Measurements from ENCODE around the gene EIF3M.

The EIF3M gene
- total RNA-seq, result 112 to 167 (median 146) reads per million in 3 donors

DNA sequence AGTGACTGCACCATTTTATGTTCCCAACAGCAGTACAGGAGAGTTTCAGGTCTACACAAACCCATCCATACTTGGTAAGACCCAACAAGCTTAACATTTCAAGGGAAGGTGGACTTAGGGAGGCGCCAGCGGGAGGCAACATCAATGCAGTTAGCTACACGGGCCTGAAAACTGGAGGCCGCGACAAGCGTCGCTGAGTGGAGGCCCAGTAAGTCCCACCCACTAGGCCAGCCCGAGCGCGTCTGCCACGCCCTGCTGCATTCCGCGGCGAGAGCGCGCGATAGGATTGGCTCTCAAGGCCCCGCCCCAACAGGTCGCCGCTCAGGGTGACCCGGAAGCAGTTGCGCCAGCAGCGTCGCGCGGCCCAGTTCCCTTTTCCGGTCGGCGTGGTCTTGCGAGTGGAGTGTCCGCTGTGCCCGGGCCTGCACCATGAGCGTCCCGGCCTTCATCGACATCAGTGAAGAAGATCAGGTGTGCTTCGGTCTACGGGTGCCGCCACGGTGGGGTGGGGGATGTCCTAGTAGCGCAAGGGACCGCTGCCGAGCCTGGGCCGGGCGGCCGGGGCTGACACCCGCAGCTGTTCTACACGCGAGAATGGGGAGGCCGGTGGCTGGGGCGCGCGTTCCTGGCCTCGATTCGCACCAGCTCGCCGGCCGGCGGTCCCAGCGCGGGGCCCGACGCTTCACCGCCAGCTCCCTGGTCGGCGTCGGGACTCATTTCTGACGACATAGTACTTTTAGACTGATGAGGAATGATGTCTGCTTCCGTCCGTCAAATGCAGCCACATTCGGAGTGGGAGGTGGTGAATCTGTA, at the start of gene EIF3M:
TSS of gene EIF3M (plus strand) at position 373 of the 813 bp plus-strand sequence. CDS start at position 430, 57 bp downstream.
- Histone ChIP-seq H3K27me3 (replicated peaks; ENCODE audit: control insufficient read depth, insufficient read depth, low read length, poor library complexity, severe bottlenecking) (no peaks in the 10 kb centered on the region), H3K4me1 (ENCODE audit: control insufficient read depth, insufficient read depth, low read length, poor library complexity, severe bottlenecking) (peaks cover 10% of the 10 kb centered on the region), H3K27ac (ENCODE audit: insufficient read depth, low read length, poor library complexity, severe bottlenecking) (peak within 1 kb of the TSS; percentile 86), H3K36me3 (ENCODE audit: control insufficient read depth, insufficient read depth, low read length) (peaks cover 2% of the 10 kb centered on the region), H3K4me3 (ENCODE audit: insufficient read depth, low read depth, low read length, poor library complexity, severe bottlenecking) (peak within 1 kb of the TSS; percentile 92), H3K9me3 (ENCODE audit: control insufficient read depth, low read length) (no peaks in the 10 kb centered on the region)
- DNase-seq, result peak; percentile 88 to 93 (median 90)

DNA sequence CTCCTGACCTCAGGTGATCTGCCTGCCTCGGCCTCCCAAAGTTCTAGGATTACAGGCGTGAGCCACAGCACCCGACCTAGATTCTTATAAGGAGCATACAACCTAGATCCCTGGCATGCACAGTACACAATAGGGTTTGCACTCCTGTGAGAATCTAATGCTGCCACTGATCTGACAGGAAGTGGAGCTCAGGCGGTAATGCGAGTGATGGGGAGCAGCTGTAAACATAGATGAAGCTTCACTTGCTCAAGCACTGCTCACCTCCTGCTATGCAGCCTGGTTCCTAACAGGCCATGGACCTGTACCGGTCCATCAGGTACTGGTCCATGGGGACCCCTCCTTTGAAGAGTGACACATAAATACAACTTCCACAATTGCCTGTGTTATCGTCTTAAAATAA, 44.8 kb upstream of the EIF3M start:
- DNase-seq, result no peak
- Histone ChIP-seq H3K27ac (ENCODE audit: insufficient read depth, low read length, poor library complexity, severe bottlenecking) (no peak overlapping the region), H3K4me1 (ENCODE audit: control insufficient read depth, insufficient read depth, low read length, poor library complexity, severe bottlenecking) (no peaks in the 10 kb centered on the region), H3K4me3 (ENCODE audit: insufficient read depth, low read depth, low read length, poor library complexity, severe bottlenecking) (no peak overlapping the region), H3K36me3 (ENCODE audit: control insufficient read depth, insufficient read depth, low read length) (no peaks in the 10 kb centered on the region), H3K9me3 (ENCODE audit: control insufficient read depth, low read length) (no peaks in the 10 kb centered on the region), H3K27me3 (replicated peaks; ENCODE audit: control insufficient read depth, insufficient read depth, low read length, poor library complexity, severe bottlenecking) (no peaks in the 10 kb centered on the region)

DNA sequence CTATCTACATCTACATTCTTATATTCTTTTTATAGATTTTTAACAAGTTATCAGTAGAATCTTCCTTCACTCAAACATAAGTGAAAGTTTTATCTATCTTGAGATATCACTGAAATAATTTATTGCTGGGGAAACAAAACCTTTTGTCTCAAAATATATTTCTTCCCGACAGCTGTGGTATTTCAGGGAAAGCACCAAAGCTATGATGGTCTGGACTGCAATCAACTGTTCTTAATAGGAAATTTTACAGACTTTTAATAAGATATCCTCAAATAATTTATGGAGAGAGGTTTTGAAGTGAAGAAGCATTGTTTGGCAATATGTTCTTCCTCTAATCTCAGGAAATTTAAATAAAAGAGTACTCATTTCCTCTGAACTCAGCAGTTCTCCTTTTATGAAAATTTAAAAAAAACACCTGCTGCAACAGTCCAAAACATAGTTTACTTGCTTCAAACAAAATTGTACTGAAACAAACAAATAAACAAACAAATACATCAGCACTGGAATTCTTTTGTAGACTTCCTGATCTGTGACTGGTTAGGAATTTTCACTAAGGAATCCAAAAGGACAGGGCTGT, 33.9 kb upstream of the EIF3M start:
- H3K9me3 ChIP-seq (ENCODE audit: control insufficient read depth, low read length), result no peaks in the 10 kb centered on the region
- H3K4me1 ChIP-seq (ENCODE audit: control insufficient read depth, insufficient read depth, low read length, poor library complexity, severe bottlenecking), result no peaks in the 10 kb centered on the region
- no peak overlapping the region for H3K4me3 ChIP-seq (ENCODE audit: insufficient read depth, low read depth, low read length, poor library complexity, severe bottlenecking)
- H3K27ac ChIP-seq (ENCODE audit: insufficient read depth, low read length, poor library complexity, severe bottlenecking), result no peak overlapping the region
- H3K27me3 ChIP-seq (replicated peaks; ENCODE audit: control insufficient read depth, insufficient read depth, low read length, poor library complexity, severe bottlenecking), result no peaks in the 10 kb centered on the region
- no peak for DNase-seq
- H3K36me3 ChIP-seq (ENCODE audit: control insufficient read depth, insufficient read depth, low read length), result no peaks in the 10 kb centered on the region

DNA sequence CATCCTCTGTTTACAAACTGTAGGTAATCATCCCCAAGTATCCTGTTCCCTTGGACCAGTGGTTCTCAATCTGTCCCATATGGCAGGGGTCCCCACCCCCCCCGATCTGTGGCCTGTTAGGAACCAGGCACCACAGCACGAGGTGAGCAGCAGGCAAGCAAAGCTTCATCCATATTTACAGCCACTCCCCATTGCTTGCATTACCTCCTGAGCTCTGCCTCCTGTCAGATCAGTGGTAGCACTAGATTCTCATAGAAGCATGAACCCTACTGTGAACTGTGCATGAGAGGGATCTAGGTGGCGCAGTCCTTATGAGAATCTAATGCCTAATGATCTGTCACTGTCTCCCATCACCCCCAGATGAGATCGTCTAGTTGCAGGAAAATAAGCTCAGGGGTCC, 33.4 kb upstream of the EIF3M start:
- Histone ChIP-seq H3K9me3 (ENCODE audit: control insufficient read depth, low read length) (no peaks in the 10 kb centered on the region), H3K27ac (ENCODE audit: insufficient read depth, low read length, poor library complexity, severe bottlenecking) (no peak overlapping the region), H3K27me3 (replicated peaks; ENCODE audit: control insufficient read depth, insufficient read depth, low read length, poor library complexity, severe bottlenecking) (no peaks in the 10 kb centered on the region), H3K36me3 (ENCODE audit: control insufficient read depth, insufficient read depth, low read length) (no peaks in the 10 kb centered on the region), H3K4me3 (ENCODE audit: insufficient read depth, low read depth, low read length, poor library complexity, severe bottlenecking) (no peak overlapping the region), H3K4me1 (ENCODE audit: control insufficient read depth, insufficient read depth, low read length, poor library complexity, severe bottlenecking) (no peaks in the 10 kb centered on the region)
- no peak for DNase-seq

DNA sequence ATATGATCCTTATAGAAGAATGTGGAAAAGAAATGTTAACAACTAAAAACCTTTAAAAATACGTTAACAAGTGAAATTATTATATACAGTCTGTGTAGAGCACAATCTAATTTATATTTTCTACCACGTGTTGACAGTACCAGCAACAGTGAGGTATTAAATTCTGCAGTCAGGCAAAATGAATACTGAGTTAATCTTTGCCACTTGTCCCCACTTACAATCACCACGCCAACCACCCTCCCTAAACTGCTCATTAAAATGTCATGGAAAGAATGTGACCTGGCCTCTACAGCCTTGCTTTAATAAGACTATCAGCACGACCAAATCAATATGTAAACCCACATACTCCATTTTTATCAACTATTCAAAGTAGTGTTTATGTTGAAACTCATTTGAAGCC, 28.5 kb upstream of the EIF3M start:
- Histone ChIP-seq H3K27ac (ENCODE audit: insufficient read depth, low read length, poor library complexity, severe bottlenecking) (no peak overlapping the region), H3K36me3 (ENCODE audit: control insufficient read depth, insufficient read depth, low read length) (no peaks in the 10 kb centered on the region), H3K4me1 (ENCODE audit: control insufficient read depth, insufficient read depth, low read length, poor library complexity, severe bottlenecking) (no peaks in the 10 kb centered on the region), H3K27me3 (replicated peaks; ENCODE audit: control insufficient read depth, insufficient read depth, low read length, poor library complexity, severe bottlenecking) (no peaks in the 10 kb centered on the region), H3K4me3 (ENCODE audit: insufficient read depth, low read depth, low read length, poor library complexity, severe bottlenecking) (no peak overlapping the region), H3K9me3 (ENCODE audit: control insufficient read depth, low read length) (no peaks in the 10 kb centered on the region)
- DNase-seq, result no peak

DNA sequence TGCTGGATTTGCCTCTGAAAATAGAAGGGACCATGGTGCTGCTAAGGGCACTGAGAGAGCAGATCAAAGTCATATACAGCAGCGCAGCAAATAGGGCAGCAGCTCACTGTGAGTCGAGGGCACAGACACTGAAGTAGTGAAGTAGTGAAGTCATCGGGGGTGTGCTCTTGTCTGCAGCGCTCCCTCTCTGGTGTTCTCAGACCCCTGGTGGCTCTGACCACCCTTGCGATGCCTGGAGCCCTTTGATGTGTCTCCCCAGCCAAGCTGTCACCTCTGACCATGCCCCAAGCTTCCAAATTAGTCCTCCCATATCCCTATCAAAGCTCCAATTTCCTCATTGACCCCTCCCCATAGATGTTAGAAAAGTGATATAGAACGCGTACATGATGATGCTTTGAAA, 27.7 kb upstream of the EIF3M start:
- no peaks in the 10 kb centered on the region for H3K27me3 ChIP-seq (replicated peaks; ENCODE audit: control insufficient read depth, insufficient read depth, low read length, poor library complexity, severe bottlenecking)
- H3K4me3 ChIP-seq (ENCODE audit: insufficient read depth, low read depth, low read length, poor library complexity, severe bottlenecking), result no peak overlapping the region
- no peak for DNase-seq
- H3K36me3 ChIP-seq (ENCODE audit: control insufficient read depth, insufficient read depth, low read length), result no peaks in the 10 kb centered on the region
- H3K9me3 ChIP-seq (ENCODE audit: control insufficient read depth, low read length), result no peaks in the 10 kb centered on the region
- H3K27ac ChIP-seq (ENCODE audit: insufficient read depth, low read length, poor library complexity, severe bottlenecking), result no peak overlapping the region
- H3K4me1 ChIP-seq (ENCODE audit: control insufficient read depth, insufficient read depth, low read length, poor library complexity, severe bottlenecking), result no peaks in the 10 kb centered on the region

DNA sequence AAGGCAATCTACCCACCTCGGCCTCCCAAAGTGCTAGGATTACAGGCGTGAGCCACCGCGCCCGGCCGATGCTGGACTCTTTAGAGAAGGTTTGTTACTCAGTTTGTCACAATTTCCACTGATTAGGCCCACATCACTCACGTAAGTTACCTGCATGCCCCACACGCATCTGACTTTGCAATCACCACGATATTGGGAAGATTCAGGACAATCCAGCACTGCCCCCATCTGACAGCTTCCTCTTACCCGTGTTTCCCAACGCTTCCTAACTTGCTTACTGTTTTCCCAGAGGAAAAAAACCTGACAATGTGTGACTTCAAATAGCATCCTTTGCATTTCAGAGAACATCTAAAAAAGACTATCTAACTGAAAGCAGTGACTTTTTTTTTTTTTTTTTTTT, 21.8 kb upstream of the EIF3M start:
- Histone ChIP-seq H3K4me3 (ENCODE audit: insufficient read depth, low read depth, low read length, poor library complexity, severe bottlenecking) (no peak overlapping the region), H3K36me3 (ENCODE audit: control insufficient read depth, insufficient read depth, low read length) (no peaks in the 10 kb centered on the region)
- no peak for DNase-seq

DNA sequence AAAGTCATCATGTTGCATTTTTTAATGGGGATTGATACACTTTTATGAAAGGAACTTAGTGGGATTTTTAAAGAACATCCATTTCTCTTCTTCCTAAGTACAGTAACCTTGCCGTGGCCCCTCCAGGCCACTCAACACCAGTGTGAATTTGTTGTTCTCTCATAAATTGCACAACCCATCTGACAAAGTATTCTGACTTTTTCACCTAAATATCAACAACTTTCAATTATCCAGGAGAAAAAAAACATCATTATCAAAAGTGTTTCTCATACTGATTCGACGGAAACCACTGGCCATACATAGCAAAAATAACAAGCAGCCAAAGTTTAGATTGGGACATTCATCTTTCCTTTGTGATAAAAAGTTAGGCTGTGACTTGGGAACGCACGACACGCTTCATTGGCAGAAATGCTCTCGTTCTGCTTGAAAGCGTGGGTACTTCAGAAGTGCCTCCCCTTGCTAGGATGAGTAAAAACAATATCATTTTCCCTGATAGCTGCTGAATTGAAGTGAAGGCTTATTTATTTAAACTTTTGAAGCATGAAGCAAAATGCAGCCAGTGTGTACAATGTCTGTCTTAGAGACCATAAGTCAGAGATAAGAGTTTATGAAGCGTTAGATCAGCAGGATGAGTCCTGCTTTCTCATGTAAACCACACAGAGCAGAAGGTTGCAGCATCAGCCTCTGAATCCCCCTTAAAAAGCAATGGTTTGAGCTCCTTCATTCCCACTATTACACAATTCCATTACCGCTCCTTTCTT, 20.6 kb upstream of the EIF3M start:
- H3K4me3 ChIP-seq (ENCODE audit: insufficient read depth, low read depth, low read length, poor library complexity, severe bottlenecking), result no peak overlapping the region
- no peaks in the 10 kb centered on the region for H3K9me3 ChIP-seq (ENCODE audit: control insufficient read depth, low read length)
- no peak for DNase-seq
- H3K4me1 ChIP-seq (ENCODE audit: control insufficient read depth, insufficient read depth, low read length, poor library complexity, severe bottlenecking), result no peaks in the 10 kb centered on the region
- H3K27me3 ChIP-seq (replicated peaks; ENCODE audit: control insufficient read depth, insufficient read depth, low read length, poor library complexity, severe bottlenecking), result no peaks in the 10 kb centered on the region
- H3K36me3 ChIP-seq (ENCODE audit: control insufficient read depth, insufficient read depth, low read length), result no peaks in the 10 kb centered on the region
- no peak overlapping the region for H3K27ac ChIP-seq (ENCODE audit: insufficient read depth, low read length, poor library complexity, severe bottlenecking)

More for the DNA sequence above, 21.8 kb upstream of the EIF3M start:
- Histone ChIP-seq H3K4me1 (ENCODE audit: control insufficient read depth, insufficient read depth, low read length, poor library complexity, severe bottlenecking) (no peaks in the 10 kb centered on the region), H3K9me3 (ENCODE audit: control insufficient read depth, low read length) (no peaks in the 10 kb centered on the region), H3K27ac (ENCODE audit: insufficient read depth, low read length, poor library complexity, severe bottlenecking) (no peak overlapping the region), H3K27me3 (replicated peaks; ENCODE audit: control insufficient read depth, insufficient read depth, low read length, poor library complexity, severe bottlenecking) (no peaks in the 10 kb centered on the region)

DNA sequence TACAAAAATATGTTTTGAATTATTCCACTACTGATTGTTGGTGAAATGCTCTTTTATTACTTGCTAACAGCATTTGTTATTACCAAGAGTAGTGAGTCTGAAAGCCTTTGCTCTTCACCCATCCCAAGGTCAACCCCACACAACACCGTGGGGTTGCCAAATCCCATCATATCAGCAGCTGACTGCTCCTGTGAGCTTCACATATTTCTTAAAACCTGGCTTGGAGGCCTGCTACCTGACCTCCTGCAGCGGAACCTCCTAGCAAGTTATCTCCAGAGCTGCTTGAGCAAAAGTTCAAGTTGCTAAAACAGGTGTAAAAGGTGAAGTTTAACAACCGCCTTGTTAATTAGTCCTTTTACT, 20.1 kb upstream of the EIF3M start:
- Histone ChIP-seq H3K36me3 (ENCODE audit: control insufficient read depth, insufficient read depth, low read length) (no peaks in the 10 kb centered on the region), H3K4me1 (ENCODE audit: control insufficient read depth, insufficient read depth, low read length, poor library complexity, severe bottlenecking) (no peaks in the 10 kb centered on the region), H3K27me3 (replicated peaks; ENCODE audit: control insufficient read depth, insufficient read depth, low read length, poor library complexity, severe bottlenecking) (no peaks in the 10 kb centered on the region), H3K4me3 (ENCODE audit: insufficient read depth, low read depth, low read length, poor library complexity, severe bottlenecking) (no peak overlapping the region), H3K9me3 (ENCODE audit: control insufficient read depth, low read length) (no peaks in the 10 kb centered on the region), H3K27ac (ENCODE audit: insufficient read depth, low read length, poor library complexity, severe bottlenecking) (no peak overlapping the region)
- DNase-seq, result no peak

DNA sequence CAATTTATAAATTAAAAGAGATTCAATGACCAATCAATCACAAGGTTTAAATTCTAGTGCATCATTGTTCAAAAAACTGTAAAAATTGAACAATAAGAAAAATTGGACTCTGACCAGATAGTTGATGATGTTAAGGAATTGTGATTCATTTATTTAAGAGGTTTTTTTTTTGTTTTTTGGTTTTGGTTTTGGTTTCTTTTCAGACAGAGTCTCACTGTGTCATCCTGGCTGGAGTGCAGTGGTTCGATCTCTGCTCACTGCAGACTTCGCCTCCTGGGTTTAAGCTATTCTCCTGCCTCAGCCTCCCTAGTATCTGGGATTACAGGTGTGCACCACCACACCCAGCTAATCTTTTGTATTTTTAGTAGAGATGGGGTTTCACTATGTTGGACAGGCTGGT, 17.1 kb upstream of the EIF3M start:
- no peaks in the 10 kb centered on the region for H3K4me1 ChIP-seq (ENCODE audit: control insufficient read depth, insufficient read depth, low read length, poor library complexity, severe bottlenecking)
- no peak overlapping the region for H3K4me3 ChIP-seq (ENCODE audit: insufficient read depth, low read depth, low read length, poor library complexity, severe bottlenecking)
- no peaks in the 10 kb centered on the region for H3K36me3 ChIP-seq (ENCODE audit: control insufficient read depth, insufficient read depth, low read length)
- H3K27ac ChIP-seq (ENCODE audit: insufficient read depth, low read length, poor library complexity, severe bottlenecking), result no peak overlapping the region
- DNase-seq, result no peak
- H3K9me3 ChIP-seq (ENCODE audit: control insufficient read depth, low read length), result no peaks in the 10 kb centered on the region
- H3K27me3 ChIP-seq (replicated peaks; ENCODE audit: control insufficient read depth, insufficient read depth, low read length, poor library complexity, severe bottlenecking), result no peaks in the 10 kb centered on the region
